Measurements from ENCODE around the gene CCL19. TPM values are rescaled to one million over a fixed set of nuclear protein-coding genes. Genes with fewer than 3 reads are reported as not detected.

CCL19 gene
- total RNA-seq, 2 experiments from 2014 or later: not detected

GRCh38 chr9:34717996-34718614 is 27.0 kb upstream of the CCL19 start:
- no peaks in the 10 kb centered on the region for H3K79me2 ChIP-seq (ENCODE audit: insufficient read depth, low read depth, low read length)
- H3K4me3 ChIP-seq (ENCODE audit: low read depth, low read length, poor library complexity, severe bottlenecking): no peak overlapping the region
- CTCF ChIA-PET (ENCODE audit: unreplicated experiment): no interaction called here
- POLR2A ChIA-PET: interaction anchor here (0.6 kb wide), 1 partner anchor 225 kb away, joined by 3 read pairs; no protein-coding TSS in a partner anchor
- no peak overlapping the region for H3K27ac ChIP-seq (ENCODE audit: low read depth, low read length, poor library complexity, severe bottlenecking)
- no peaks in the 10 kb centered on the region for H3K36me3 ChIP-seq (ENCODE audit: insufficient read depth, low read length)
- H3K4me2 ChIP-seq (ENCODE audit: low read length): no peak overlapping the region
- intact Hi-C loops (cut with micrococcal nuclease; ENCODE audit: unreplicated experiment): no loop called here
- DNase-seq (ENCODE audit: low spot score): no peak
- no peak for TF ChIP-seq EZH2phosphoT487 (IDR thresholded peaks at IDR 0.05; ENCODE audit: borderline replicate concordance, low read depth, low read length)
- no peak for TF ChIP-seq CTCF (conservative IDR thresholded peaks at IDR 0.05; ENCODE audit: low read length)
- no peak overlapping the region for H2AFZ ChIP-seq (ENCODE audit: low read length)
- no peaks in the 10 kb centered on the region for H3K4me1 ChIP-seq (ENCODE audit: insufficient read depth, low read length, poor library complexity, severe bottlenecking)
- H3K9me3 ChIP-seq (ENCODE audit: low read length): no peaks in the 10 kb centered on the region
- H3K9me2 ChIP-seq (ENCODE audit: insufficient read depth, low read length): no peaks in the 10 kb centered on the region
- H4K20me1 ChIP-seq (ENCODE audit: insufficient read depth, low read length): no peaks in the 10 kb centered on the region
- BruUV-seq (replicated peaks): no TSS peak

GRCh38 chr9:34716711-34717110 is 25.6 kb upstream of the CCL19 start:
- Histone ChIP-seq H3K36me3 (ENCODE audit: insufficient read depth, low read length) (no peaks in the 10 kb centered on the region), H3K79me2 (ENCODE audit: insufficient read depth, low read depth, low read length) (no peaks in the 10 kb centered on the region), H3K4me2 (ENCODE audit: low read length) (no peak overlapping the region), H4K20me1 (ENCODE audit: insufficient read depth, low read length) (no peaks in the 10 kb centered on the region), H3K4me3 (ENCODE audit: low read depth, low read length, poor library complexity, severe bottlenecking) (no peak overlapping the region), H2AFZ (ENCODE audit: low read length) (no peak overlapping the region), H3K4me1 (ENCODE audit: insufficient read depth, low read length, poor library complexity, severe bottlenecking) (no peaks in the 10 kb centered on the region), H3K27ac (ENCODE audit: low read depth, low read length, poor library complexity, severe bottlenecking) (no peak overlapping the region), H3K9me3 (ENCODE audit: low read length) (no peaks in the 10 kb centered on the region), H3K9me2 (ENCODE audit: insufficient read depth, low read length) (no peaks in the 10 kb centered on the region)
- no peak for TF ChIP-seq CTCF (conservative IDR thresholded peaks at IDR 0.05; ENCODE audit: low read length)
- BruUV-seq (replicated peaks): no TSS peak
- no peak for DNase-seq (ENCODE audit: low spot score)
- ChIA-PET POLR2A (no interaction called here), CTCF (ENCODE audit: unreplicated experiment) (no interaction called here)
- intact Hi-C loops (cut with micrococcal nuclease; ENCODE audit: unreplicated experiment): no loop called here

- POLR2A ChIA-PET: no interaction called here
- Histone ChIP-seq H4K20me1 (ENCODE audit: insufficient read depth, low read length) (no peaks in the 10 kb centered on the region), H2AFZ (ENCODE audit: low read length) (no peak overlapping the region), H3K9me3 (ENCODE audit: low read length) (no peaks in the 10 kb centered on the region), H3K4me3 (ENCODE audit: low read depth, low read length, poor library complexity, severe bottlenecking) (no peak overlapping the region), H3K4me1 (ENCODE audit: insufficient read depth, low read length, poor library complexity, severe bottlenecking) (no peaks in the 10 kb centered on the region), H3K27ac (ENCODE audit: low read depth, low read length, poor library complexity, severe bottlenecking) (no peak overlapping the region), H3K9me2 (ENCODE audit: insufficient read depth, low read length) (no peaks in the 10 kb centered on the region), H3K79me2 (ENCODE audit: insufficient read depth, low read depth, low read length) (no peaks in the 10 kb centered on the region), H3K36me3 (ENCODE audit: insufficient read depth, low read length) (no peaks in the 10 kb centered on the region), H3K4me2 (ENCODE audit: low read length) (no peak overlapping the region)
- no TSS peak for BruUV-seq (replicated peaks)
- intact Hi-C loops (cut with micrococcal nuclease; ENCODE audit: unreplicated experiment): no loop called here
- TF ChIP-seq CTCF (conservative IDR thresholded peaks at IDR 0.05; ENCODE audit: low read length): no peak
- TF ChIP-seq EZH2phosphoT487 (IDR thresholded peaks at IDR 0.05; ENCODE audit: borderline replicate concordance, low read depth, low read length): no peak
- DNase-seq (ENCODE audit: low spot score): no peak
- CTCF ChIA-PET (ENCODE audit: unreplicated experiment): no interaction called here
Observed at GRCh38 chr9:34715639-34716215, 24.7 kb upstream of the CCL19 start.
